ENCODE measurements around the gene NRSN2.
A peak's percentile ranks its signal among the peaks of the same experiment; 100 is the strongest.
"Not testable (repeated sequence)": the region's sequence is repeated elsewhere in the genome, so short reads cannot be mapped to it uniquely, and the experiment has no call there.

The NRSN2 gene

GRCh38 chr20:377578-377977 is 30.7 kb downstream of the NRSN2 start:
- DNase-seq = not testable (repeated sequence)

- no peak for DNase-seq
These were observed 32.0 kb downstream of the NRSN2 start for GRCh38 chr20:378961-379336.

GRCh38 chr20:380763-381580 is 34.1 kb downstream of the NRSN2 start:
- DNase-seq = peak; percentile 74

GRCh38 chr20:381581-382290 is 34.8 kb downstream of the NRSN2 start:
- peak; percentile 76 for DNase-seq

- DNase-seq = peak; percentile 5
These were observed 35.6 kb downstream of the NRSN2 start for GRCh38 chr20:382291-383115.

- DNase-seq = no peak
These were observed 37.0 kb downstream of the NRSN2 start for GRCh38 chr20:383889-384288.

GRCh38 chr20:384723-385122 is 37.8 kb downstream of the NRSN2 start:
- DNase-seq = no peak

- DNase-seq = no peak
These were observed 38.5 kb downstream of the NRSN2 start for GRCh38 chr20:385448-385847.

- not testable (repeated sequence) for DNase-seq
These were observed 39.7 kb downstream of the NRSN2 start for GRCh38 chr20:386634-387033.

GRCh38 chr20:387520-387919 is 40.6 kb downstream of the NRSN2 start:
- no peak for DNase-seq

- no peak for DNase-seq
These were observed 41.4 kb downstream of the NRSN2 start for GRCh38 chr20:388034-388994.

- no peak for DNase-seq
These were observed 42.3 kb downstream of the NRSN2 start for GRCh38 chr20:389220-389619.

GRCh38 chr20:391041-391711 is 44.3 kb downstream of the NRSN2 start:
- no peak for DNase-seq

- not testable (repeated sequence) for DNase-seq
These were observed 46.4 kb downstream of the NRSN2 start for GRCh38 chr20:393296-393695.

- DNase-seq = no peak
These were observed 49.3 kb downstream of the NRSN2 start for GRCh38 chr20:396252-396618.

GRCh38 chr20:396619-397431 is 49.9 kb downstream of the NRSN2 start:
- DNase-seq = no peak

- DNase-seq = no peak
These were observed 50.7 kb downstream of the NRSN2 start for GRCh38 chr20:397432-398237.

- DNase-seq = no peak
These were observed 52.3 kb downstream of the NRSN2 start for GRCh38 chr20:399182-399707.

- no peak for DNase-seq
These were observed 53.2 kb downstream of the NRSN2 start for GRCh38 chr20:400128-400453.
